ENCODE data around the gene CAMSAP1. TPM values are rescaled to one million over a fixed set of nuclear protein-coding genes. Genes with fewer than 3 reads are reported as not detected.

The CAMSAP1 gene
- total and polyA plus RNA-seq, 7 donors = 2.3 to 37.7 (median 19.4) TPM

GRCh38 chr9:135772056-135772646 is 135.2 kb downstream of the CAMSAP1 start:
- Histone ChIP-seq H3K9me3 (no peaks in the 10 kb centered on the region), H3K4me3 (no peak overlapping the region), H3K4me1 (no peaks in the 10 kb centered on the region), H3K27me3 (peaks cover 3 to 26% (median 14%) of the 10 kb centered on the region in 3 donors), H3K36me3 (no peaks in the 10 kb centered on the region), H3K27ac (no peak overlapping the region)
- no peak for DNase-seq
- TF ChIP-seq EP300 (IDR thresholded peaks at IDR 0.05) = no peak
- TF ChIP-seq POLR2AphosphoS5 (IDR thresholded peaks at IDR 0.05) = no peak
- no peak for TF ChIP-seq POLR2A (IDR thresholded peaks at IDR 0.05)
- no peak for TF ChIP-seq CTCF (IDR thresholded peaks at IDR 0.05)
- WGBS, 2 donors = 77 to 88% methylated on average over 13 of the region's 13 CpGs
- intact Hi-C loops (cut with DNase I) = no loop called here

DNA sequence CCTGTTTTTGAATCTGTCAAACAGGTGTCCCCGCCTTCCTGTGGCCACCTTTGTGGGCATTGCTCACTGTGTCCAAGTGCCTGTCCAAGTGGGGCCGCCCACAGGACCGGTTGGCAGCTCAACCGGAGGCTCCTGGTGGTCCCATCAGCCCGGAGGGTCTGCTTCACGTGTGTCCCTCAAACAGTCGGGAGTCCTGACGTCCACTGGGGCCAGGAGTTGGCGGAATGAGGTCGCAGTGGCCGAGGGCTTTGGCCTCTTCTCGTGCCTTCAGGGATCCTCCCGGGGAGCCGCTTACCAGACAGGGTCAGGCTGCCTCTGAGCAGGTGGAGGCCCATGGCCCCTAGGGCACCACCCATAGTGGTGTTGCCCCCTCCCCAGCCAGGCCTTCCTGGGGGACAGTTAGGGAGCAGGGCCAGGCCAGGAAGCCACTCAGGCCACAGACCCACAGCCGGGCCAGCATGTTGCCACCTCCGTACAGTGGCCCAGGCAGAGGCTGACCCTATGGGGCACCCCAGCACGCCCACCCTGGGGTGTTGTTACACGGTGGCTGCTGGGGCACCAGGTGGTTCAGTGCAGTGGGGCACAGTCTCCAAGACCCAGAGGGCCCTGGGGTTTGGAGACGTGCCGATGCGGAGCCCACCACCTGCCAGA is 135.8 kb downstream of the CAMSAP1 start:
- Histone ChIP-seq H3K9me3 (no peaks in the 10 kb centered on the region), H3K4me1 (no peaks in the 10 kb centered on the region), H3K36me3 (no peaks in the 10 kb centered on the region), H3K4me3 (no peak overlapping the region), H3K27me3 (peaks cover 3 to 26% (median 14%) of the 10 kb centered on the region in 3 donors), H3K27ac (no peak overlapping the region)
- no peak for TF ChIP-seq POLR2A (IDR thresholded peaks at IDR 0.05)
- no peak for TF ChIP-seq EP300 (IDR thresholded peaks at IDR 0.05)
- TF ChIP-seq POLR2AphosphoS5 (IDR thresholded peaks at IDR 0.05) = no peak
- no peak for TF ChIP-seq CTCF (IDR thresholded peaks at IDR 0.05)
- DNase-seq = no peak
- 85 to 88% methylated on average over 21 of the region's 21 CpGs for WGBS, 2 donors
- intact Hi-C loops (cut with DNase I) = no loop called here

DNA sequence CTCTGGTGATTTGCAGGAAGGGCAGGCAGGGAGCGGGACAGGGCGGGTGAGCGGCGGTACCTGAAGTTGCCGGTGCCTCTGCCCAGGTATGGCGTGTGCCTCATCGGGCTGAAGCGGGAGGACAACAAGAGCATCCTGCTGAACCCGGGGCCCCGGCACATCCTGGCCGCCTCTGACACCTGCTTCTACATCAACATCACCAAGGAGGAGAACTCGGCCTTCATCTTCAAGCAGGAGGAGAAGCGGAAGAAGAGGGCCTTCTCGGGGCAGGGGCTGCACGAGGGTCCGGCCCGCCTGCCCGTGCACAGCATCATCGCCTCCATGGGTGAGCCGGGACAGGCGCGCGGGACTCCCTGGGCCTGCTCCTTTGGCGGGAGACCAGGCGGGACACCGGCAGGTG is 136.6 kb downstream of the CAMSAP1 start:
- 84 to 90% methylated on average over 26 of the region's 26 CpGs for WGBS, 2 donors
- Histone ChIP-seq H3K36me3 (no peaks in the 10 kb centered on the region), H3K27me3 (peaks cover 3 to 26% (median 14%) of the 10 kb centered on the region in 3 donors), H3K9me3 (peaks cover 0 to 7% (median 4%) of the 10 kb centered on the region in 4 donors), H3K27ac (no peak overlapping the region), H3K4me3 (no peak overlapping the region), H3K4me1 (no peaks in the 10 kb centered on the region)
- DNase-seq = no peak
- intact Hi-C loops (cut with DNase I) = no loop called here
- TF ChIP-seq EP300 (IDR thresholded peaks at IDR 0.05) (no peak), POLR2A (IDR thresholded peaks at IDR 0.05) (no peak), POLR2AphosphoS5 (IDR thresholded peaks at IDR 0.05) (no peak), CTCF (IDR thresholded peaks at IDR 0.05) (no peak)

- no peak overlapping the region for H3K27ac ChIP-seq
- peaks cover 0 to 13% (median 5%) of the 10 kb centered on the region in 4 donors for H3K9me3 ChIP-seq
- H3K4me3 ChIP-seq = no peak overlapping the region
- peaks cover 3 to 26% (median 14%) of the 10 kb centered on the region in 3 donors for H3K27me3 ChIP-seq
- intact Hi-C loops (cut with DNase I) = no loop called here
- H3K36me3 ChIP-seq = no peaks in the 10 kb centered on the region
- TF ChIP-seq POLR2A (IDR thresholded peaks at IDR 0.05) (no peak), POLR2AphosphoS5 (IDR thresholded peaks at IDR 0.05) (no peak), CTCF (IDR thresholded peaks at IDR 0.05) (no peak), EP300 (IDR thresholded peaks at IDR 0.05) (no peak)
- no peaks in the 10 kb centered on the region for H3K4me1 ChIP-seq
- no peak for DNase-seq
- WGBS, 2 donors = 61 to 79% methylated on average over 19 of the region's 19 CpGs
Observed at GRCh38 chr9:135770203-135770535, 137.2 kb downstream of the CAMSAP1 start.
